ENCODE measurements around the gene TAF1B.

TAF1B gene

DNA sequence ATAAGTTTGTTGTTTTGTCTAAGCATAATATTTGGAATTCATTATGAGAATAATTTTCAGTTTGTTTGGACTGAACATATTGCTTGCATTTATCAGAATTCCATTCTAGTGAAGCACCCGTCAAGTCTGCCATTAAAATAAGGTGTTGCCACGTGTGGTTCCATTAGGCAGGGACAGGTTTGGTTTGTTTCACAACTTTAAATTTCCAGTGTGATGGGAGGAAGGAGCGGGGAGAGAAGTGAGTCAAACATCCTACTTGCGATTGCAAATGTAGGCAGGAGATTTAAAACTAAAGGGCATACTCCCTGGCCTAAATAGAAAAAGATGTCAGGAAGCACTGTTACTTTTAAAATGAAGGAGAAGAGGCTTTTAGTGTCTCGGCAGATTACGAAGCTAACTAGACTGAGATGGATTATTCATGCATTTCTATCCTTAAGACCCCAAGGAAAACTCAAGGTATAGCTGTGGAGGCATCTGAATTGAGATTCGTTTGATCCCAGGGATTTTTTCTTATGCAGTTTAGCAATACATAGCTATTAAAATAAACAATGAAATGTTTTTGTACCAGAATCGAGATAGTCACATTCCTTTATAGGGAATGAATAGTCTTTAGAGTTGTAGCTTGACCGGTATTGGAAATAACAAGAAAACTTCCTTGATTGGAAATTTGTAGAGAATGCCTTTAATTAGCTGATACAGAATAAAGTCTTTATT is 128.0 kb downstream of the TAF1B start:
- no peak overlapping the region for H2AFZ ChIP-seq (ENCODE audit: low read depth, low read length)
- H2BK120ac ChIP-seq (ENCODE audit: low read depth, low read length): no peak overlapping the region
- no peak overlapping the region for H2BK5ac ChIP-seq (ENCODE audit: low read depth, low read length, poor library complexity, severe bottlenecking)
- H3K4ac ChIP-seq (ENCODE audit: low read depth in 1 of 2, low read length in 2 of 2): no peak overlapping the region
- H3K4me2 ChIP-seq (ENCODE audit: low read length, poor library complexity, severe bottlenecking): no peak overlapping the region
- H3K23ac ChIP-seq (ENCODE audit: low read length in 2 of 2): no peak overlapping the region
- no peaks in the 10 kb centered on the region for H3K36me3 ChIP-seq (ENCODE audit: control insufficient read depth in 1 of 2, insufficient read depth in 2 of 2, low read depth in 1 of 2, low read length in 2 of 2)
- 88% methylated on average over 8 of the region's 9 CpGs for WGBS
- peak overlapping the region; percentile 58 for H3K9ac ChIP-seq (ENCODE audit: low read length)
- peak overlapping the region in 1 of 2 experiments; percentile 8 for H3K4me3 ChIP-seq (ENCODE audit: insufficient read depth in 1 of 2, low read depth in 1 of 2, low read length in 2 of 2)
- DNase-seq: no peak
- no peak overlapping the region for H3K27ac ChIP-seq (ENCODE audit: low read length, poor library complexity, severe bottlenecking)
- peaks cover 16% of the 10 kb centered on the region for H3K4me1 ChIP-seq (ENCODE audit: control insufficient read depth, insufficient read depth, low read depth, low read length)
- H2BK12ac ChIP-seq (ENCODE audit: low read length in 2 of 2): no peak overlapping the region
- H4K91ac ChIP-seq (ENCODE audit: low read length): no peak overlapping the region
- H3K79me1 ChIP-seq (replicated peaks; ENCODE audit: low read length, poor library complexity, severe bottlenecking): no peaks in the 10 kb centered on the region
- no peak overlapping the region for H3K18ac ChIP-seq (ENCODE audit: low read depth in 1 of 2, low read length in 2 of 2)
- no peaks in the 10 kb centered on the region for H3K9me3 ChIP-seq (ENCODE audit: control insufficient read depth, low read length)
- no peaks in the 10 kb centered on the region for H3K27me3 ChIP-seq (ENCODE audit: control insufficient read depth in 1 of 2, insufficient read depth in 1 of 2, low read length in 2 of 2)
- no peak overlapping the region for H4K8ac ChIP-seq (ENCODE audit: low read length)
- H2BK15ac ChIP-seq (ENCODE audit: low read depth, poor library complexity, severe bottlenecking): no peak overlapping the region
- H3K14ac ChIP-seq (ENCODE audit: low read length in 2 of 2): no peak overlapping the region
- H2AK5ac ChIP-seq (ENCODE audit: low read length, severe bottlenecking): no peak overlapping the region

DNA sequence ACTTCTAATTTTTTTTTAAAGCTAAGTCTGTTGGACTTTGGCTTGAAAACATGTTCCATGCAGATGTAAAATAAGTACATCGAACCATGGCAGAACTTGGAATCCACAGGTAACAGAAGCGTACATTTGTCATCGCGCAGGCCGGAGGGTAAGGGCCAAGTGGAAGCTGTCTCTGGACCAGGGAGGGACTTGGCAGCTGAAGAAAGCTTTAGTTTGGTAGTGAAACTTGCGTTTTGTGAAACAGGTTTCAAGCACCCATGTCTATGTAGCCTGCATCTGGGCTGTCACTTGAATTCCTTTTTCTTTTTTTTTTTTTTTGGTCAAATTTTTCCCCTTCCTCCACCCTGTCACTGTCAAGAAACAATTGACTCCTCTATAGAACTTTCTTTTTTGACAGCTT is 128.6 kb downstream of the TAF1B start:
- Histone ChIP-seq H2AK5ac (ENCODE audit: low read length, severe bottlenecking) (no peak overlapping the region), H2AFZ (ENCODE audit: low read depth, low read length) (no peak overlapping the region), H3K36me3 (ENCODE audit: control insufficient read depth in 1 of 2, insufficient read depth in 2 of 2, low read depth in 1 of 2, low read length in 2 of 2) (no peaks in the 10 kb centered on the region), H3K14ac (ENCODE audit: low read length in 2 of 2) (no peak overlapping the region), H3K79me1 (replicated peaks; ENCODE audit: low read length, poor library complexity, severe bottlenecking) (no peaks in the 10 kb centered on the region), H3K27ac (ENCODE audit: low read length, poor library complexity, severe bottlenecking) (no peak overlapping the region), H3K4me2 (ENCODE audit: low read length, poor library complexity, severe bottlenecking) (no peak overlapping the region), H3K9me3 (ENCODE audit: control insufficient read depth, low read length) (no peaks in the 10 kb centered on the region), H3K9ac (ENCODE audit: low read length) (no peak overlapping the region), H3K23ac (ENCODE audit: low read length in 2 of 2) (no peak overlapping the region), H3K27me3 (ENCODE audit: control insufficient read depth in 1 of 2, insufficient read depth in 1 of 2, low read length in 2 of 2) (no peaks in the 10 kb centered on the region), H4K91ac (ENCODE audit: low read length) (no peak overlapping the region), H3K4me3 (ENCODE audit: insufficient read depth in 1 of 2, low read depth in 1 of 2, low read length in 2 of 2) (no peak overlapping the region), H2BK120ac (ENCODE audit: low read depth, low read length) (no peak overlapping the region), H4K8ac (ENCODE audit: low read length) (no peak overlapping the region), H3K4ac (ENCODE audit: low read depth in 1 of 2, low read length in 2 of 2) (no peak overlapping the region), H2BK12ac (ENCODE audit: low read length in 2 of 2) (no peak overlapping the region), H2BK15ac (ENCODE audit: low read depth, poor library complexity, severe bottlenecking) (no peak overlapping the region), H3K4me1 (ENCODE audit: control insufficient read depth, insufficient read depth, low read depth, low read length) (peaks cover 19% of the 10 kb centered on the region), H3K18ac (ENCODE audit: low read depth in 1 of 2, low read length in 2 of 2) (no peak overlapping the region), H2BK5ac (ENCODE audit: low read depth, low read length, poor library complexity, severe bottlenecking) (no peak overlapping the region)
- WGBS: 93% methylated on average over 6 of the region's 6 CpGs
- DNase-seq: no peak

DNA sequence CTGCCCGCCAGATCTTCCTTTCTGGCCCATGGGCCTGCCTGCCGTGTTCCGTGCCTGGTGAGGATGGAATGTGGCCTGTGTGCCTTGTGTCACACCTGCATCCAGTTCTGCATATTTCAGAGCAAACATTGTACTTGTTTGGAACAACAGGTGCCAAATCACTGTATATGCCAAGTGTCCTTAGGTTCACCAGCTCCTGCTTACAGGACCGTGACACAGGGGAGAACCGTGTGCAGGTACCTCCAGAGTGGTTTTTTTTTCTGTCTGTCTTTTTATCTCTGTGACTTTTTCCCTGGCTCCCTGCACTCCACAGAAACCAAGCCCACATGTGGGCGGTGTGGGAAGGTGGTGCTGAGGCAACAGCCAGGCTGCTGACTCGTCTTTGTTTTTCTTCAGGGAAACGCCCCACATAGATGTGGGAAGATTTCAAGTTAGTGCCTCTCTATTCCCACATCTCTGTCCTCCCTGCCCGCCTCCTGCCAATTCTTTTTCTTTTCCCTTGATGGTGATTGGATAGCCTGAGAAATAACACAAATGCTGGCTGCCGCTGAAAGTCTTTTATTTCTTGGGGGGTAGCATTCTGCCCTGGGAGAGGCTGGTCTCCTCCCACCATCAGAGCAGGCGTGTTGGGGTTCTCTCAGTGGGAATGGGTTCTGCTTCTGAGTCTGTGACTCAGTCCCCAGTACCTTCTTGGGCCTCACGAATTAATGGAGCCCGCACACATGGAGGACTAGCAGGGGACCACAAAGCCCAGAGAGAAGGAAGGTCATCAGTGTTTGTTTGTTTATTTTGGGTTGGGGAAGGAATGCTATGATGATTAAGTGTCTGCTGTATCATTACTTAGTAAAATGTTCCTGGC is 129.6 kb downstream of the TAF1B start:
- DNase-seq: peak; percentile 39
- H3K79me1 ChIP-seq (replicated peaks; ENCODE audit: low read length, poor library complexity, severe bottlenecking): no peaks in the 10 kb centered on the region
- no peak overlapping the region for H3K23ac ChIP-seq (ENCODE audit: low read length in 2 of 2)
- H2BK15ac ChIP-seq (ENCODE audit: low read depth, poor library complexity, severe bottlenecking): no peak overlapping the region
- H2BK5ac ChIP-seq (ENCODE audit: low read depth, low read length, poor library complexity, severe bottlenecking): no peak overlapping the region
- H2AK5ac ChIP-seq (ENCODE audit: low read length, severe bottlenecking): no peak overlapping the region
- peaks cover 19% of the 10 kb centered on the region for H3K4me1 ChIP-seq (ENCODE audit: control insufficient read depth, insufficient read depth, low read depth, low read length)
- H3K18ac ChIP-seq (ENCODE audit: low read depth in 1 of 2, low read length in 2 of 2): no peak overlapping the region
- no peak overlapping the region for H3K4me2 ChIP-seq (ENCODE audit: low read length, poor library complexity, severe bottlenecking)
- H3K27ac ChIP-seq (ENCODE audit: low read length, poor library complexity, severe bottlenecking): no peak overlapping the region
- H3K9me3 ChIP-seq (ENCODE audit: control insufficient read depth, low read length): no peaks in the 10 kb centered on the region
- H2BK120ac ChIP-seq (ENCODE audit: low read depth, low read length): no peak overlapping the region
- H4K91ac ChIP-seq (ENCODE audit: low read length): no peak overlapping the region
- 78% methylated on average over 9 of the region's 13 CpGs for WGBS
- peak overlapping the region; percentile 24 for H3K9ac ChIP-seq (ENCODE audit: low read length)
- H2AFZ ChIP-seq (ENCODE audit: low read depth, low read length): no peak overlapping the region
- no peak overlapping the region for H3K14ac ChIP-seq (ENCODE audit: low read length in 2 of 2)
- no peaks in the 10 kb centered on the region for H3K27me3 ChIP-seq (ENCODE audit: control insufficient read depth in 1 of 2, insufficient read depth in 1 of 2, low read length in 2 of 2)
- no peaks in the 10 kb centered on the region for H3K36me3 ChIP-seq (ENCODE audit: control insufficient read depth in 1 of 2, insufficient read depth in 2 of 2, low read depth in 1 of 2, low read length in 2 of 2)
- H2BK12ac ChIP-seq (ENCODE audit: low read length in 2 of 2): peak overlapping the region in 1 of 2 experiments; percentile 11
- H3K4me3 ChIP-seq (ENCODE audit: insufficient read depth in 1 of 2, low read depth in 1 of 2, low read length in 2 of 2): peak overlapping the region in 1 of 2 experiments; percentile 11
- H4K8ac ChIP-seq (ENCODE audit: low read length): peak overlapping the region; percentile 47
- H3K4ac ChIP-seq (ENCODE audit: low read depth in 1 of 2, low read length in 2 of 2): no peak overlapping the region

DNA sequence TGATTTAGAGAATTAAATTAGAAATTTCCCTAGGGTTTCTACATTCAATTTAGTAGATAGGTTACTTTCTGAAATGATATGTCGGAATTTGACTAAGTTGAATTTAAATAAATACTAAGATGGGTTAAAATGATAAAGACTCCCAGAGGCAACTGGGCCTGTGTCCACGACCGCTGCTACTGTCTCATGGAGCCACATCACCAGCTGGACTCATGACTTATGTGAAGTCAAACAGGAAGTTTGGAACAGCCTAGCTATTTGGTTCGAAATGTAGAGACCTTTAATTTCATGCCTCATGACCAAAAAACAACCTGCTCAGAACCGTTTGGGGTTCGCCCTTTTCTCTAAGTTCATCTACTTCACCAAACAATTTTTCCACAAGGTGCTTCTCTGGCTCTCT is 130.4 kb downstream of the TAF1B start:
- H2BK15ac ChIP-seq (ENCODE audit: low read depth, poor library complexity, severe bottlenecking): no peak overlapping the region

More for the DNA sequence above, 130.4 kb downstream of the TAF1B start:
- DNase-seq: no peak
- H3K27ac ChIP-seq (ENCODE audit: low read length, poor library complexity, severe bottlenecking): no peak overlapping the region
- 81% methylated on average over 6 of the region's 6 CpGs for WGBS
- no peaks in the 10 kb centered on the region for H3K9me3 ChIP-seq (ENCODE audit: control insufficient read depth, low read length)
- no peaks in the 10 kb centered on the region for H3K27me3 ChIP-seq (ENCODE audit: control insufficient read depth in 1 of 2, insufficient read depth in 1 of 2, low read length in 2 of 2)
- no peaks in the 10 kb centered on the region for H3K79me1 ChIP-seq (replicated peaks; ENCODE audit: low read length, poor library complexity, severe bottlenecking)
- H4K8ac ChIP-seq (ENCODE audit: low read length): no peak overlapping the region
- H3K18ac ChIP-seq (ENCODE audit: low read depth in 1 of 2, low read length in 2 of 2): no peak overlapping the region
- no peak overlapping the region for H3K9ac ChIP-seq (ENCODE audit: low read length)
- peaks cover 19% of the 10 kb centered on the region for H3K4me1 ChIP-seq (ENCODE audit: control insufficient read depth, insufficient read depth, low read depth, low read length)
- no peak overlapping the region for H2BK12ac ChIP-seq (ENCODE audit: low read length in 2 of 2)
- no peak overlapping the region for H2BK5ac ChIP-seq (ENCODE audit: low read depth, low read length, poor library complexity, severe bottlenecking)
- no peak overlapping the region for H3K4me3 ChIP-seq (ENCODE audit: insufficient read depth in 1 of 2, low read depth in 1 of 2, low read length in 2 of 2)
- no peaks in the 10 kb centered on the region for H3K36me3 ChIP-seq (ENCODE audit: control insufficient read depth in 1 of 2, insufficient read depth in 2 of 2, low read depth in 1 of 2, low read length in 2 of 2)
- no peak overlapping the region for H2BK120ac ChIP-seq (ENCODE audit: low read depth, low read length)
- no peak overlapping the region for H4K91ac ChIP-seq (ENCODE audit: low read length)
- H3K14ac ChIP-seq (ENCODE audit: low read length in 2 of 2): no peak overlapping the region
- H3K4me2 ChIP-seq (ENCODE audit: low read length, poor library complexity, severe bottlenecking): no peak overlapping the region
- peak overlapping the region; percentile 90 for H2AK5ac ChIP-seq (ENCODE audit: low read length, severe bottlenecking)
- no peak overlapping the region for H3K23ac ChIP-seq (ENCODE audit: low read length in 2 of 2)
- H2AFZ ChIP-seq (ENCODE audit: low read depth, low read length): no peak overlapping the region
- H3K4ac ChIP-seq (ENCODE audit: low read depth in 1 of 2, low read length in 2 of 2): no peak overlapping the region

All from mesenchymal stem cell (in vitro differentiated cells and primary cell).